GM23338 (cell line): ENCODE results near the gene DSCAML1.

Experiments
- CREB1 ChIP-seq: fragments of 250-450 bp; sonication (Bioruptor Pico); IDR thresholded peaks from 2 replicates; pipeline ENCODE4 v1.5.0; 2020; ENCODE audit warnings: low read depth, mild to moderate bottlenecking, moderate library complexity
- CTCF ChIP-seq, 2 experiments: fragments of 200-600 bp in 1 of 2; sonication (generic) in 1 of 2; conservative IDR thresholded peaks; 2 replicates each; pipeline versions ENCODE4 v1.5.1 to v1.6.1; 2016 to 2017; ENCODE audit warnings: antibody characterized with exemption in 2 of 2, low read depth in 2 of 2, mild to moderate bottlenecking in 2 of 2, moderate library complexity in 1 of 2
- ETS1 ChIP-seq: IDR thresholded peaks from 2 replicates; pipeline ENCODE4 v1.6.1; 2016; ENCODE audit warnings: antibody characterized with exemption
- EZH2 ChIP-seq: fragments of 200-600 bp; sonication (generic); IDR thresholded peaks from one replicate; pipeline ENCODE4 v1.8.0; 2017; ENCODE audit warnings: antibody characterized with exemption, mild to moderate bottlenecking, low read depth; ENCODE audit not compliant: unreplicated experiment
- EZH2phosphoT487 ChIP-seq: fragments of 200-600 bp; sonication (generic); IDR thresholded peaks from one replicate; pipeline ENCODE4 v1.8.1; 2018; ENCODE audit warnings: antibody characterized with exemption; ENCODE audit not compliant: unreplicated experiment
- JUNB ChIP-seq: IDR thresholded peaks from one replicate; pipeline ENCODE4 v1.6.1; 2016; ENCODE audit warnings: antibody characterized with exemption; ENCODE audit not compliant: unreplicated experiment
- NANOG ChIP-seq: IDR thresholded peaks from 2 replicates; pipeline ENCODE4 v1.6.1; 2016; ENCODE audit warnings: antibody characterized with exemption, borderline replicate concordance
- POLR2AphosphoS5 ChIP-seq: IDR thresholded peaks from 2 replicates; pipeline ENCODE4 v1.6.1; 2016; ENCODE audit warnings: antibody characterized with exemption, low read depth
- REST ChIP-seq: IDR thresholded peaks from one replicate; pipeline ENCODE4 v1.6.1; 2018; ENCODE audit warnings: antibody characterized with exemption; ENCODE audit not compliant: unreplicated experiment
- STAT1 ChIP-seq: IDR thresholded peaks from one replicate; pipeline ENCODE4 v1.6.1; 2016; ENCODE audit warnings: antibody characterized with exemption; ENCODE audit not compliant: unreplicated experiment
- ZNF114 ChIP-seq: fragments of 250-450 bp; sonication (Bioruptor Pico); IDR thresholded peaks from 2 replicates; pipeline ENCODE4 v1.5.0; 2020; ENCODE audit warnings: mild to moderate bottlenecking, moderate library complexity
- ZNF331 ChIP-seq: fragments of 250-450 bp; sonication (Bioruptor Pico); IDR thresholded peaks from 2 replicates; pipeline ENCODE4 v1.5.0; 2020; ENCODE audit warnings: low read depth, mild to moderate bottlenecking, moderate library complexity
- ZNF462 ChIP-seq: fragments of 250-450 bp; sonication (Bioruptor Pico); IDR thresholded peaks from 2 replicates; pipeline ENCODE4 v1.5.0; 2020; ENCODE audit warnings: mild to moderate bottlenecking, moderate library complexity

GRCh38 chr11:117390743-117391142 lies 406.3 kb downstream of the DSCAML1 start:
- no peak for TF ChIP-seq CTCF (conservative IDR thresholded peaks at IDR 0.05; ENCODE audit: low read depth in 2 of 2)
- no peak for TF ChIP-seq STAT1
- TF ChIP-seq EZH2: no peak
- no peak for TF ChIP-seq ETS1
- no peak for TF ChIP-seq REST
- no peak for TF ChIP-seq POLR2AphosphoS5
- no peak for TF ChIP-seq EZH2phosphoT487
- TF ChIP-seq CREB1 (CRISPR knock-in tag): no peak
- no peak for TF ChIP-seq JUNB
- no peak for TF ChIP-seq NANOG
- no peak for TF ChIP-seq ZNF114 (CRISPR knock-in tag)
- TF ChIP-seq ZNF331 (CRISPR knock-in tag): no peak
- TF ChIP-seq ZNF462 (CRISPR knock-in tag): no peak
